Hepatic stellate cell (primary cell): ENCODE results near the gene ACBD4.
"Not testable (repeated sequence)": the region's sequence is repeated elsewhere in the genome, so short reads cannot be mapped to it uniquely, and the experiment has no call there.

ENCODE experiments used
- DNase-seq: peaks from one replicate; pipeline ENCODE4 v3.0.0; 2011; ENCODE audit warnings: low spot score

ACBD4 gene

GRCh38 chr17:45119964-45120363, 15.5 kb upstream of the ACBD4 start:
- no peak for DNase-seq

DNA sequence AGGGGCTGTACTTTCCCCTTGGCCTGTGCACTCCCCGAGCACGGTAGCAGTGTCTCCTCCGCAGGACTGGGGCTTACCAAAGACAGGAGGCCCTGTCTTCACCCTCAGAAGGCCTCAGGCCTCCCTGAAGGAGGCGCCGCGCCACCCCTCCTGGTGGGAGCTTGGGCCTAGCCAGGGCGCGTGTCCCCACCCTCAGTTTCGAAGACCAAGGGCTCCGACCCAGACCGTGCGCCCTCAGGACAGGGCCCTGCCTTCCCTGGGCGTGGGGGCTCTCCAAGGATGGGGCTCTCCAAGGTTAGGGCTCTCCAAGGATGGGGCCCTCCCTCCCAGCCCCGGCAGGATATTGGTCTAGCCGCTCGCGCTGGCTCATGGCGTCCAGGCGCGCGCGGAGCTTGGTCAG, 14.9 kb upstream of the ACBD4 start:
- no peak for DNase-seq

DNA sequence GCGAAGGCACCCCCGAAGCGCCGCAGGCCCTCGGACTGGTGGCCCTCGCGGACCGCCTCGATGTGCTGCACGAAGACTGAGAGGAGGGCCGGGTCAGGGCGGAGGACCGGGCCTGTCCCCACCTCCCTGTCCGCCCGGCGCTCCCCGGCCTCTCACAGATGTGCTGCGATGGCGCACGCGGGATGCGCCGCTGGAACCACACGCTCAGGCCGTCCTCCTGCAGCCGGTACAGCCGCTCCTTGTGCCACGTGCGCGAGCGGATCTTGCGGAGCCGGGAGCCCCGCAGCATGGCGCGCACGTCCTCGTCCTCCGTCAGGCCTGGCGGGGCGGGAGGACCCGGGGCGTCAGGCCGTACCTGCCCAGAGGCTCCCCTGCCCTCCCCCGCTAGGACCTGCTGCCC, 14.4 kb upstream of the ACBD4 start:
- DNase-seq = no peak

- DNase-seq = no peak
Observed at GRCh38 chr17:45123076-45123770, 12.3 kb upstream of the ACBD4 start.

DNA sequence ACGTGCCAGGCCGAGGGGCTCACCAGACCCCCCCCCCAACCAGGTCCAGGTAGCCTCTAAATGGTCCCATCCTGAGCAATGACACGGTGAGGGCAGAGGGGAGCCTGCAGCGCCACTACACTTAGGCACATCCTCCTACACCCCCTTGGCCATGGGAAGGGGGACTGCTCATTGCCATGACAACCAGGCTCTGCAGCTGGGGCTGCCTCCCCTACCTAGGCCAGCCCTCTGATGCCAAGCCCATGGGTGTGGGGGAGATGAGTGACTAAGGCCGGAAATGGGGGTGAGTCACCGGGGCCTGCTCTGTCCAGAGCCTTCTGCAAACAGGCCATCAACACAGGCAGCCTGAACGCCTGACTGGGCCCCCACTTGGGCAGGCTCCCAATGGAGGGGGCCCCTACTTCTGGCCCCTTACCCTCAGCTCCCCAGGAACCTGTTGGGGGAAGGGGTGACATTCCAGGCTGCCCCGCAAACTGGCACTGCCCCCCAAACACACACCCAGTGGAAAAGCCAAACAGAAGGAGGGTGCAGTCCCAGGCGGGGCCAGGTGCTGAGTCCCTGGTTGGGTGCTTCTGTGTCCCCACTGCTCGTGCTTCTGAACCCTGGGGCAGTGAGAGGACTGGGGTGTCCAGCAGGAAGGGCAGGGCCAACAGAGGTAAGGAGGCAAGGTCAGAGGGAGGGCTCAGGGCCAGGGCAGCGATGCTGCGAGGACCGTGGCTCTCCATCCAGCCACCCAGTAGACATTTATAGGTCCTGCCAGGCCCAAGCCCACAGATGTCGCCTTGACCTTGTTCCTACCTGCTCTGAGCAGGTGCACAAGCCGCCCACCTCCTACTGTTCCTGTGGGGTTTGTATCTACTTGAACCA, 11.3 kb upstream of the ACBD4 start:
- peak; percentile 97 for DNase-seq

GRCh38 chr17:45124797-45125122, 10.7 kb upstream of the ACBD4 start:
- not testable (repeated sequence) for DNase-seq

GRCh38 chr17:45125509-45125908, 10.0 kb upstream of the ACBD4 start:
- no peak for DNase-seq

DNA sequence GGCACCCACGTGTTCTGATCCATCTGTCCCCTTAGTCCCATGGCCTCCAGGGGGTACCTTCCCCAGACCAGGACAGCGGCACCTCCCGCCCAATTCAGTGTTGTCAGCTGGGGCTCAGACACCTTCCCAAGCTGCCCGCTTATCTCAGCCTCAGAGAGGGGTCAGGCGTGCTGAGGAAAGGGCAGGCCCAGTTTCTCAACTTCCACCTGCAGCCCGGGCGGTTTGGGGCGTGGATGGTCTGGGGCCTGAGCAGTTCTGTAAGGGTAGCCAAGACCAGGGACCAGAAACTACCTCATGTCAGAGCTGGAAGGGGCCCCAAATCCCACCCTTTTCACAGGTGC, 8.3 kb upstream of the ACBD4 start:
- no peak for DNase-seq

GRCh38 chr17:45127548-45128300, 7.8 kb upstream of the ACBD4 start:
- DNase-seq = peak; percentile 68

GRCh38 chr17:45128331-45128730, 7.2 kb upstream of the ACBD4 start:
- DNase-seq = no peak

DNA sequence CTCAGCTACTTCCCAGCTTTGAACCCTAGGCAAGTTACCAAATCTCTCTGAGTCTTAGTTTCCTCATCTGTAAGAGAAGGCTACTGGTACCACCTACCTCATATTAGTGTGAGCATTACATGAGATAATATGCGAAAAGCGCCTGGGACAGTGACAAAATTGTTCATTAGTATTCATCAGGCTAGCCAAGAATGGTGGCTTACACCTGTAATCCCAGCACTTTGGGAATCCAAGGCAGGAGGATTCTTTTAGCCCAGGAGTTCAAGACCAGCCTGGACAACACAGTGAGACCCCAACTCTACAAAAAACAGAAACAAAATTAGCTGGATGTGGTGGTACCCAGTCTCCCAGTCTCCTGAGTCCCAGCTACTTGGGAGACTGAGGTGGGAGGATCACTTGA, 6.5 kb upstream of the ACBD4 start:
- DNase-seq = no peak

GRCh38 chr17:45129426-45129939, 6.0 kb upstream of the ACBD4 start:
- DNase-seq = no peak

DNA sequence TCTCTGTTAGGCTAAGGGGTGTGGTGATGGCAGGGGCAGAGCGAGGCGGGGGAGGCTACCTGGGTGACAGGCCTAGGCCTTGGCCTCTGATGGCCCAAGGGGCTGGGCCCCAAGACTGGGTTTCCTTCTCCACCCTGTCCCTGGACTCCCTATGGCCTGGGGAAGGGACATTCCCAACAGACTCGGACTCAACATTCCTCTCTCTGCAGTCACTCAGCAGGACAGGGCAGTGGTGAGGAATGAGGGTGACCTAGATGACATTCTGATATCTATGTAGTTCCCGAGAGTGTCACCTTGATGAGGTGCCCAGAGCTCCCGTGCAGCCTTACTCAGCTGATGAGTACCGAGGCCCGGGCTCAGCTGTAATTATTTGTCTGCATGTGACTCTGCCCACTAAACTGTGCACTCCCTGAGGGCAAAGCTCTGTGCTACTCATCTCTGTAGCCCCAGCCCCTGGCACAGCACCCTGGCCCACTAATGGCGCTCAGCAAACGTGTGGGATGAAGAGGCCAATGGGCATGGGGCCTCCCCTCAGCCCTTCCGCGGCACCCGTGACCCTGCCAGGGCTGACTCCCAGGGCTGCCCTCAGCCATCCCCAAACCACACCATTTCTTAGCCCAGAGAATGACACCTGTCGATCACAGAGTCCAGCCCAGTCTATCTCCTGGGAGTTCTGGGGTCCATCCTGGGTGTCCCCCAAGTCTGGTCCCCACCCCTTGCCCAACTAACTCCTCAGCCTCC, 5.4 kb upstream of the ACBD4 start:
- peak; percentile 60 for DNase-seq

GRCh38 chr17:45130681-45131615, 4.5 kb upstream of the ACBD4 start:
- DNase-seq = no peak

DNA sequence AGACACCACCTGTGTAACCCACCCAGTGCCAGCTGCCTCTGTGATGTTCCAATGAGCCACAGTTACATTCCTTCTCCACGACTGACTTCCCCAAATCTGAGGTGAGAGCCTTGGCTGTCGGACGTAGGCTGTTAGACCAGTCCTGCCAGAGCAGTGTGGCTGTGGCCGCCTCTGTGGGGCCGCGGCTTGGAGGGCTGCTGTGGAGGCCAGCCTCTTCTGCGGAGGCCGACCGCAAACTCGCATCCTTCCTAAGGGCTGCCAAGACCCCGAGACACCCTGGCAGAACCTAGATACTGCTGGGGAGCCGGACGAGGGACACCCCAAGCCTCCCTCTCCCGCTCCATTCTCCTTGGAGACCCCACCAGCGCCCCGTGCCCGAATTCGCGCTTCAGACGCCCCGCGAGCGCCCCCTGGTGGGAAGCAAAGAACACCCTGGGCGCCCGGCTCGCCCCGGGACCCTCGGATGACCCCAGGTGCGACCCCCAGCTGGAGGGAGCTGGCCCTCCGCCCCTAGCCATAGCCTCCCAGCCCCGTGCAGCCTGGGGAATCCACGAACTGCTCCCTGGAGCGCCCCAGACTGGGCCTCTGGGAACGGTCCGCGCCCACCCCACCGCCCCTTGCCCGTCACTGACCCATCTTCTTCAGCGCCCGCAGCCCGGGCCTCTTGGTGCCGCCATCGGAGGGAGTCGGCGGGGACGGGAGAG, 3.7 kb upstream of the ACBD4 start:
- peak; percentile 49 for DNase-seq

DNA sequence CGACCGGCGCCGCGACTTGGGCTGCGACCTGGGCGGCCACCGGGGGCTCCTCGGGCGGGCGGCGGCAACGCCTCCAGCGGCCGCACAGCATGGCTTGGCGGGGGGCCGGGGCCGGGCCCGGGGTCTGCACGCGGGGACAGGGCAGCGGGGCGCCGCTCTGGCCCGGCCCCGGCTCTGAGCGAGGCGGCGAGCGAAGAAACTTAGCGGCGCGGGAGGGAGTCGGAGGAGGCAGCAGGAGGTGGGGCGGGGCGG, 3.2 kb upstream of the ACBD4 start, which contains the start of gene PLCD3:
Gene PLCD3 (minus strand): TSS at position 196 of the 252 bp plus-strand sequence. CDS start 105 bp downstream, at position 91.
- DNase-seq = no peak

GRCh38 chr17:45132572-45133463, 2.7 kb upstream of the ACBD4 start:
- peak; percentile 90 for DNase-seq

DNA sequence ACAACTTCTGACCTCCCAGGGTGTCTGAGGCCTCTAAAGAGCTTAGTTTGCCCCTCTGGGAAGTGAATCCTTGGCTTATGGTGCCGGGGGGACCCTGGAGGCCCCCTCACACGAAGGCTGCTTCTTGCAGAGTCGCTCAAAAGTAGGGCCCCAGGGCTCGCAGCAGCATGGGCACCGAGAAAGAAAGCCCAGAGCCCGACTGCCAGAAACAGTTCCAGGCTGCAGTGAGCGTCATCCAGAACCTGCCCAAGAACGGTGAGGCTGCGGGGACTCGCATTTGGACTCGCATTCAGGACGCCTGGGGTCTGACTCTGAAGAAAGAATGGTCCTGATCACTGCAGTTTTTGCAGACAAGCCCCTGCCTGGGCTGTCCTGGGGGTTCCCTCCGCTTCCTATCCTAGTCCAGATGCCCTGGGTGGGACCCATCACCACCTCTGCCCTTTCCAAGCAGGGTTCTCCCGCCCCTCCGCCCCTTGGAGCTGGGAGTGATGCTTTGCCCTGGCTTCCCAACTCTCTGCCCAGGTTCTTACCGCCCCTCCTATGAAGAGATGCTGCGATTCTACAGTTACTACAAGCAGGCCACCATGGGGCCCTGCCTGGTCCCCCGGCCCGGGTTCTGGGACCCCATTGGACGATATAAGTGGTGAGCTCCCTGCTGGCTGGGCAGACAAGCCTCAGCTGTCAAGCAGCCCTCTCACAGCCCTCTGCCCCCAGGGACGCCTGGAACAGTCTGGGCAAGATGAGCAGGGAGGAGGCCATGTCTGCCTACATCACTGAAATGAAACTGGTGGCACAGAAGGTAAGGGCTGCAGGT, 698 bp downstream of the ACBD4 start:
- DNase-seq = peak; percentile 29
